Measurements from ENCODE around the gene GNPTG. TPM values are rescaled to one million over a fixed set of nuclear protein-coding genes. Genes with fewer than 3 reads are reported as not detected.

Gene GNPTG
- total and polyA plus RNA-seq, 2 donors (not counting 3 experiments of a cell fraction or from before 2014, with no cell fraction given): 51.6 to 109 TPM

Other genes starting within 250 kb of the GNPTG start
- gene CACNA1H, start 198.8 kb upstream of the GNPTG start, total RNA-seq: not detected in 2 replicates
- gene CACNA1H, start 198.8 kb upstream of the GNPTG start, polyA plus RNA-seq: 0.03 and 0.05 TPM in 2 replicates
- gene TPSG1, start 126.7 kb upstream of the GNPTG start, total RNA-seq: not detected in 2 replicates
- gene TPSG1, start 126.7 kb upstream of the GNPTG start, polyA plus RNA-seq: not detected in 2 replicates
- gene TPSB2, start 121.7 kb upstream of the GNPTG start, total RNA-seq: not detected in 2 replicates
- gene TPSB2, start 121.7 kb upstream of the GNPTG start, polyA plus RNA-seq: not detected in 2 replicates
- gene TPSAB1, start 111.2 kb upstream of the GNPTG start, total RNA-seq: not detected in 2 replicates
- not detected in 2 replicates for gene TPSAB1, start 111.2 kb upstream of the GNPTG start, polyA plus RNA-seq
- not detected in 2 replicates for gene TPSD1, start 95.9 kb upstream of the GNPTG start, total RNA-seq
- gene TPSD1, start 95.9 kb upstream of the GNPTG start, polyA plus RNA-seq: not detected in 2 replicates
- gene UBE2I, start 42.3 kb upstream of the GNPTG start, total RNA-seq: 230 and 233 TPM in 2 replicates
- 121 and 122 TPM in 2 replicates for gene UBE2I, start 42.3 kb upstream of the GNPTG start, polyA plus RNA-seq
- 0.66 and 0.88 TPM in 2 replicates for gene BAIAP3, start 18.3 kb upstream of the GNPTG start, total RNA-seq
- 0.27 and 0.36 TPM in 2 replicates for gene BAIAP3, start 18.3 kb upstream of the GNPTG start, polyA plus RNA-seq
- gene TSR3, start 53 bp upstream of the GNPTG start, total RNA-seq: 65.4 and 69.9 TPM in 2 replicates
- 82.7 and 88.7 TPM in 2 replicates for gene TSR3, start 53 bp upstream of the GNPTG start, polyA plus RNA-seq
- 32.8 and 33.0 TPM in 2 replicates for gene UNKL, start 62.8 kb downstream of the GNPTG start, total RNA-seq
- gene UNKL, start 62.8 kb downstream of the GNPTG start, polyA plus RNA-seq: 17.1 and 23.2 TPM in 2 replicates
- 13.4 and 15.1 TPM in 2 replicates for gene UQCC4, start 68.8 kb downstream of the GNPTG start, total RNA-seq
- 29.3 and 33.3 TPM in 2 replicates for gene UQCC4, start 68.8 kb downstream of the GNPTG start, polyA plus RNA-seq
- not detected in 2 replicates for gene PERCC1, start 79.1 kb downstream of the GNPTG start, total RNA-seq
- gene PERCC1, start 79.1 kb downstream of the GNPTG start, polyA plus RNA-seq: not detected in 2 replicates
- gene CCDC154, start 92.6 kb downstream of the GNPTG start, total RNA-seq: 0.25 and 0.75 TPM in 2 replicates
- 0.13 and 0.65 TPM in 2 replicates for gene CCDC154, start 92.6 kb downstream of the GNPTG start, polyA plus RNA-seq
- gene CLCN7, start 123.1 kb downstream of the GNPTG start, total RNA-seq: 89.8 and 94.9 TPM in 2 replicates
- gene CLCN7, start 123.1 kb downstream of the GNPTG start, polyA plus RNA-seq: 59.8 and 76.1 TPM in 2 replicates
- 0.31 TPM in 1 of 2 replicates, not detected in the other for gene PTX4, start 137.0 kb downstream of the GNPTG start, total RNA-seq
- not detected in 2 replicates for gene PTX4, start 137.0 kb downstream of the GNPTG start, polyA plus RNA-seq
- gene TELO2, start 141.4 kb downstream of the GNPTG start, total RNA-seq: 60.5 and 61.6 TPM in 2 replicates
- 30.7 and 32.8 TPM in 2 replicates for gene TELO2, start 141.4 kb downstream of the GNPTG start, polyA plus RNA-seq
- gene TMEM204, start 181.7 kb downstream of the GNPTG start, total RNA-seq: 32.5 and 37.5 TPM in 2 replicates
- gene TMEM204, start 181.7 kb downstream of the GNPTG start, polyA plus RNA-seq: 50.7 and 68.8 TPM in 2 replicates